ENCODE results near the gene TOGARAM2. TPM values are rescaled to one million over a fixed set of nuclear protein-coding genes. Genes with fewer than 3 reads are reported as not detected.

Gene TOGARAM2
- total RNA-seq, 1 donor from 2014 or later = 15.4 TPM

DNA sequence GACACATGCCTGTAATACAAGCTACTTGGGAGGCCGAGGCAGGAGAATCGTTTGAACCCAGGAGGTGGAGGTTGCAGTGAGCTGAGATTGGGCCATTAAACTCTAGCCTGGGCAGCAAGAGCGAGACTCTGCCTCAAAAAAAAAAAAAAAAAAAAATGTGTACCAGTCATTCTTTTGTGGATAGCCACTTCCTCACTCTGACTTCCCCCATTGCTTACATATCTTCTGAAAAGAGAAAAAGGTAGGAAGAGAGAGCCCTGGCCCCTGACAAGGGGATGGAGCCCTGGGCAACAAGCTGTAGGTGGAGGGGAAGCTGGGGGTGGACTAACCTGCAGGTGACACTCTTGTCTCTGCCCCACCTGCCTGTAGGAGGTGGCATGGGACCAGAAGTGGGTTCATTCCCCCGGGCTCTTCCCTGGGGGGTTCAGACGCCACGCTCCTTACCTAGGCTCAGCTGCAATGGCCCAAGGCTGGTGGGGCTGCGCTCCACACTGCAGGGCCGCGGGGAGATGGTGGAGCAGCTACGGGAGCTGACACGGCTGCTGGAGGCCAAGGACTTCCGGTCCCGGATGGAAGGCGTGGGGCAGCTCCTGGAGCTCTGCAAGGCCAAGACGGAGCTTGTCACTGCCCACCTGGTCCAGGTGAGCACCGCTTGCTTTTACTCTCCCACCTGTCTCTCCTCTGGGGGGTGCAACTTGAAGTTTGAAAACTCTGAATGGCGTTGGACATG is 54.1 kb downstream of the TOGARAM2 start:
- intact Hi-C loops (cut with DNase I) = no loop called here
- DNase-seq (no peak), ATAC-seq (no peak)
- no peaks in the 10 kb centered on the region for H3K4me1 ChIP-seq
- H3K27me3 ChIP-seq (ENCODE audit: low read depth) = no peaks in the 10 kb centered on the region
- H3K27ac ChIP-seq = no peak overlapping the region
- no peaks in the 10 kb centered on the region for H3K9me3 ChIP-seq
- no peaks in the 10 kb centered on the region for H3K36me3 ChIP-seq
- no peak overlapping the region for H3K4me3 ChIP-seq
- TF ChIP-seq, protein P1, sequence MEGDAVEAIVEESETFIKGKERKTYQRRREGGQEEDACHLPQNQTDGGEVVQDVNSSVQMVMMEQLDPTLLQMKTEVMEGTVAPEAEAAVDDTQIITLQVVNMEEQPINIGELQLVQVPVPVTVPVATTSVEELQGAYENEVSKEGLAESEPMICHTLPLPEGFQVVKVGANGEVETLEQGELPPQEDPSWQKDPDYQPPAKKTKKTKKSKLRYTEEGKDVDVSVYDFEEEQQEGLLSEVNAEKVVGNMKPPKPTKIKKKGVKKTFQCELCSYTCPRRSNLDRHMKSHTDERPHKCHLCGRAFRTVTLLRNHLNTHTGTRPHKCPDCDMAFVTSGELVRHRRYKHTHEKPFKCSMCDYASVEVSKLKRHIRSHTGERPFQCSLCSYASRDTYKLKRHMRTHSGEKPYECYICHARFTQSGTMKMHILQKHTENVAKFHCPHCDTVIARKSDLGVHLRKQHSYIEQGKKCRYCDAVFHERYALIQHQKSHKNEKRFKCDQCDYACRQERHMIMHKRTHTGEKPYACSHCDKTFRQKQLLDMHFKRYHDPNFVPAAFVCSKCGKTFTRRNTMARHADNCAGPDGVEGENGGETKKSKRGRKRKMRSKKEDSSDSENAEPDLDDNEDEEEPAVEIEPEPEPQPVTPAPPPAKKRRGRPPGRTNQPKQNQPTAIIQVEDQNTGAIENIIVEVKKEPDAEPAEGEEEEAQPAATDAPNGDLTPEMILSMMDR (IDR thresholded peaks at IDR 0.05) = no peak

DNA sequence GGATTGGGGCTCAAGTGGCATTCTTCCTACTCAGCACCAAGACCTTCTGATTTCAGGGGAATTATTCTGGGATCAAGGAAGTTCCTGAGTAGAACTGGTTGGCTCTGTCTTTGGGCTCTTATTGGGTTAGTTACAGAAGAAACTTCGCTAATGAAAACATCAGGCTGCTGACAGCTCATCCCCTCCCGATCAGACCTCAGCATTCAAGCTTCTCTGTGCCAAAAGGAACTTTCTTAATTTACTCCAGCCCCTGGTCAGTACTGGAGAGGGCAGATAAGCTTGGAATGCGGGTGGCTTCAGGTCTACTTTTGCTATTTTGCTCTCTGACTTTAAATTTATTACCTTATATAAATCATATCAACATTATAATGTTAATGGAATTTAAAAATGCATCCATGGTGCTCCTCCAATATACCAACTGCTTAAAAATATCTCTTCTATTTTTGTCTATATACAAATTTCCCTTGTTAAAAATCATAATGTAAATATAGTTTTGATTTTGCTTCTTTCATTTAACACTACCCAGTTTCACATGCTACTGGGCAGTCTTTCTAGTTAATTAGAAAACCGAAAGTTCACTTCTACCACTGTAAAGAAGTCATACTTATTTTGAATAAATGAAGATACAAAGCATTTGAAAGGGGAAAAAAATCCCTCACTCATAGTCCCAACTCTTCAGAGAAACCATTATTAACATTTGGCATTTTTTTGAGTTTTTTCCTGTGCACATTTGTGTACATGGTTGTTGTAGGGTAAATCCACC is 58.8 kb downstream of the TOGARAM2 start:
- DNase-seq (no peak), ATAC-seq (no peak)
- Histone ChIP-seq H3K27me3 (ENCODE audit: low read depth) (no peaks in the 10 kb centered on the region), H3K36me3 (no peaks in the 10 kb centered on the region), H3K27ac (no peak overlapping the region), H3K9me3 (no peaks in the 10 kb centered on the region), H3K4me1 (no peaks in the 10 kb centered on the region), H3K4me3 (no peak overlapping the region)
- TF ChIP-seq, protein P1 (IDR thresholded peaks at IDR 0.05) = no peak
- intact Hi-C loops (cut with DNase I) = no loop called here

DNA sequence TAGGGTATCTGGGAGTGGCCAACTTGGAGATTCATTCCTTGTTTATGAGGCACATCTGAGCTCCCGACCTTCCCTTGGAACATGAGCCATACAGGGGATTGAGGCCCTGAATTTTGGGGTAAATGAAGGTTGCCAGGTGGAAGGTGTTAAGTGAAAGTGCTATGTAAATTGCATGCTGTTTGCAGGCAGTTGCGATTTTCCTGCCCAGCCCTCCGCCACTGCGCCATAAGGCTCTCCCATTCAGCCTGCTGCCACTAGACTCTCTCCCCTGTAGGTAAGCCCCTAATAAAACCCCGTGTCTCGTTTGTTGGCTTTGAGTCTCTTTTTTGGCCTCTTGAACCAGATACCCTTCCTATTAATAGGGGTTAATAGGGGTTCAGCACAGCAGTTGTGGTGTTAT is 59.5 kb downstream of the TOGARAM2 start:
- H3K4me1 ChIP-seq = no peaks in the 10 kb centered on the region
- intact Hi-C loops (cut with DNase I) = no loop called here
- TF ChIP-seq, protein P1 (IDR thresholded peaks at IDR 0.05) = no peak

DNA sequence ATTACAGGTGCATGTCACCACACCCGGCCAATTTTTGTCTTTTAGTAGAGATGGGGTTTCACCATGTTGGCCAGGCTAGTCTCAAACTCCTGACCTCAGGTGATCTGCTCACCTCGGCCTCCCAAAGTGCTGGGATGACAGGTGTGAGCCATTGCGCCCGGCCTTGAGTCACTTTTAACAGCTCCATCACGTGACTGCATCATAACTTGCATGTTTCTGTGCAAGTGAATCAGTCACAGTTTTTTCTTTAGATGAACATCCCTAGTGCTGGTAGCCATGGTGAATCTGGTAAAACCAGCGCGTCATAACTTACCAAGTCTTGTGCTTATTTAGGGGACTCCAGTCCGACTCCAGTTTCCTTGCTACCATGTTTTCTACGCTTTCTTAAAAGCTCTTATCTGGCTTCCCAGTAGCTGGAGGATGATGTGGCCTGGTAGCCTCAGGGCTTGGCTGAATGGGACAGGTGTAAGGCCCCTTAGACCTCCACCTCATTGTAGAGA is 60.1 kb downstream of the TOGARAM2 start:
- Histone ChIP-seq H3K9me3 (no peaks in the 10 kb centered on the region), H3K4me3 (no peak overlapping the region), H3K27me3 (ENCODE audit: low read depth) (no peaks in the 10 kb centered on the region), H3K36me3 (no peaks in the 10 kb centered on the region), H3K4me1 (no peaks in the 10 kb centered on the region), H3K27ac (no peak overlapping the region)
- ATAC-seq (no peak), DNase-seq (no peak)
- TF ChIP-seq, protein P1 (IDR thresholded peaks at IDR 0.05) = no peak
- intact Hi-C loops (cut with DNase I) = no loop called here

More for the DNA sequence above, 59.5 kb downstream of the TOGARAM2 start:
- no peak for DNase-seq
- H3K36me3 ChIP-seq = no peaks in the 10 kb centered on the region
- H3K9me3 ChIP-seq = no peaks in the 10 kb centered on the region
- ATAC-seq = no peak
- no peak overlapping the region for H3K27ac ChIP-seq
- H3K4me3 ChIP-seq = no peak overlapping the region
- H3K27me3 ChIP-seq (ENCODE audit: low read depth) = no peaks in the 10 kb centered on the region

DNA sequence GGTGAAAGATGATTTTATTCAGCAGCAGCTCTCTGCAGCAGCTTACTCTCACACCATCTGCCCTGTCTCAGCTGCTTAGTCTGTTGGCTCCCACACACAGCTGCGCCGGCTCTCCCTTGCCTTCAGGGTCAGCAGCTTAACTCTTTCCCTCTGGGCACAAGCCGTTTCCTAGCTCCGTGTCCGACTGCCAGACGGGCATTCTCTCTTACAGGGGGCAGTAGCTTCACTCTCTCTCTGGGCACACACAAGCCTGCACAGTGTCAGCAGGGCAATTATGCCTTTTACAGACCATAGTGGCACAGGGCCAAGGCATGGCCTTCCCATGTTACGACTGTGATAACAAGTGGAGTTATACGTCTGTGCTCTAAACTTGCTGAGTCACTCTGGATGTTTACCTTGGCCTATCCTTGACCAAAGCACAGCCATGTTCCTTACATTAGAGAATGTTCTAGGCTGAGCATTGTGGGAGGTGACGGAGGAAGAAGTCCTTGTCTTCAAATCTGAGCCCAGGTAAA is 61.5 kb downstream of the TOGARAM2 start:
- Histone ChIP-seq H3K36me3 (no peaks in the 10 kb centered on the region), H3K27me3 (ENCODE audit: low read depth) (no peaks in the 10 kb centered on the region), H3K4me3 (no peak overlapping the region), H3K9me3 (no peaks in the 10 kb centered on the region), H3K27ac (no peak overlapping the region), H3K4me1 (no peaks in the 10 kb centered on the region)
- TF ChIP-seq, protein P1 (IDR thresholded peaks at IDR 0.05) = no peak
- intact Hi-C loops (cut with DNase I) = no loop called here
- ATAC-seq = no peak
- no peak for DNase-seq

Measured in lower lobe of right lung (tissue), 2 donors.